Uterus (tissue), 4 donors: ENCODE data around the gene SLC9A8. TPM values are rescaled to one million over a fixed set of nuclear protein-coding genes. Genes with fewer than 3 reads are reported as not detected.

Experiments
- DNase-seq, 2 donors: peaks; one replicate each; pipeline ENCODE4 v3.0.0-alpha.2; 2019 to 2020
- H3K27ac ChIP-seq, 2 donors: fragments of 200-600 bp; sonication (generic); 1 replicate in 1 of 2; 2 replicates in 1 of 2; pipeline ENCODE4 v1.5.1; 2016 to 2018
- H3K27me3 ChIP-seq, 2 donors: fragments of 200-600 bp; sonication (generic); one replicate each; pipeline ENCODE4 v1.5.1; 2018 to 2019; ENCODE audit warnings: control low read depth in 1 of 2
- H3K36me3 ChIP-seq, 2 donors: fragments of 200-600 bp; sonication (generic); one replicate each; pipeline ENCODE4 v1.5.1; 2019; ENCODE audit warnings: control low read depth in 1 of 2
- H3K4me1 ChIP-seq, 2 donors: fragments of 200-600 bp; sonication (generic); one replicate each; pipeline ENCODE4 v1.5.1; 2018 to 2019; ENCODE audit warnings: control low read depth in 1 of 2
- H3K4me3 ChIP-seq, 2 donors: fragments of 200-600 bp; sonication (generic); 1 replicate in 1 of 2; 2 replicates in 1 of 2; pipeline ENCODE4 v1.5.1; 2018 to 2019; ENCODE audit warnings: mild to moderate bottlenecking in 1 of 2
- H3K9me3 ChIP-seq, 2 donors: fragments of 200-600 bp; sonication (generic); one replicate each; pipeline ENCODE4 v1.5.1; 2019; ENCODE audit warnings: control low read depth in 1 of 2
- CTCF ChIP-seq, 4 experiments: fragments of 200-600 bp in 2 of 4; fragments of 450-650 bp in 2 of 4; sonication (generic) in 2 of 4; IDR thresholded peaks; one replicate each; pipeline ENCODE4 v1.5.1; 2016 to 2019; ENCODE audit warnings: antibody characterized with exemption in 4 of 4, mild to moderate bottlenecking in 2 of 4, moderate library complexity in 1 of 4
- POLR2A ChIP-seq, 2 donors: fragments of 450-650 bp; IDR thresholded peaks; one replicate each; pipeline ENCODE4 v1.6.1; 2016; ENCODE audit warnings: antibody characterized with exemption in 2 of 2, mild to moderate bottlenecking in 1 of 2, moderate library complexity in 1 of 2
- intact Hi-C: fragments of 100-400 bp; cut with DNase I; formaldehyde crosslinking; loops from one replicate; pipeline ENCODE4 v1.15.1; 2023; ENCODE audit warnings: low total_unique reads
- total RNA-seq, 4 donors: library from RNA; depleted of rRNA in 3 of 4; stranded (reverse); fragments of >200 nt in 3 of 4; gene quantifications; one replicate each; pipeline versions ENCODE4 v1.1.0 to v1.2.4, GENCODE V29; 2014 to 2023
- donor health status: DM: yes; HTN: yes; CAD: no.

SLC9A8 gene
- total RNA-seq, 4 donors from 2014 or later: 1.3 to 12.8 (median 4.3) TPM

- Histone ChIP-seq H3K4me1 (peaks cover 0 to 6% of the 10 kb centered on the region in 2 donors), H3K27me3 (no peaks in the 10 kb centered on the region), H3K27ac (no peak overlapping the region), H3K4me3 (no peak overlapping the region), H3K9me3 (no peaks in the 10 kb centered on the region), H3K36me3 (no peaks in the 10 kb centered on the region)
- TF ChIP-seq POLR2A (IDR thresholded peaks at IDR 0.05) (no peak), CTCF (IDR thresholded peaks at IDR 0.05) (no peak)
- no peak for DNase-seq
- intact Hi-C loops: no loop called here
These were observed 6.2 kb downstream of the SLC9A8 start for GRCh38 chr20:49818816-49819215.

GRCh38 chr20:49819702-49820101, 7.1 kb downstream of the SLC9A8 start:
- no peaks in the 10 kb centered on the region for H3K36me3 ChIP-seq
- H3K4me1 ChIP-seq: peaks cover 0 to 6% of the 10 kb centered on the region in 2 donors
- no peak overlapping the region for H3K4me3 ChIP-seq
- DNase-seq: no peak
- no peaks in the 10 kb centered on the region for H3K9me3 ChIP-seq
- intact Hi-C loops: no loop called here
- no peaks in the 10 kb centered on the region for H3K27me3 ChIP-seq
- TF ChIP-seq CTCF (IDR thresholded peaks at IDR 0.05): no peak
- TF ChIP-seq POLR2A (IDR thresholded peaks at IDR 0.05): no peak
- no peak overlapping the region for H3K27ac ChIP-seq

- no peak for TF ChIP-seq POLR2A (IDR thresholded peaks at IDR 0.05)
- no peak for TF ChIP-seq CTCF (IDR thresholded peaks at IDR 0.05)
- H3K27ac ChIP-seq: no peak overlapping the region
- peaks cover 0 to 6% of the 10 kb centered on the region in 2 donors for H3K4me1 ChIP-seq
- H3K9me3 ChIP-seq: no peaks in the 10 kb centered on the region
- no peaks in the 10 kb centered on the region for H3K36me3 ChIP-seq
- no peak for DNase-seq
- H3K4me3 ChIP-seq: no peak overlapping the region
- intact Hi-C loops: no loop called here
- H3K27me3 ChIP-seq: no peaks in the 10 kb centered on the region
These were observed 8.8 kb downstream of the SLC9A8 start for GRCh38 chr20:49821381-49821780.

- H3K36me3 ChIP-seq: no peaks in the 10 kb centered on the region
- H3K27me3 ChIP-seq: no peaks in the 10 kb centered on the region
- no peaks in the 10 kb centered on the region for H3K9me3 ChIP-seq
- no peak overlapping the region for H3K27ac ChIP-seq
- no peak for DNase-seq
- TF ChIP-seq POLR2A (IDR thresholded peaks at IDR 0.05) (no peak), CTCF (IDR thresholded peaks at IDR 0.05) (peak in 1 of 4 experiments; percentile 10)
- intact Hi-C loops: no loop called here
- no peak overlapping the region for H3K4me3 ChIP-seq
- peaks cover 0 to 6% of the 10 kb centered on the region in 2 donors for H3K4me1 ChIP-seq
These were observed 9.3 kb downstream of the SLC9A8 start for GRCh38 chr20:49821870-49822331.

GRCh38 chr20:49823152-49823847, 10.7 kb downstream of the SLC9A8 start:
- Histone ChIP-seq H3K4me3 (no peak overlapping the region), H3K27me3 (no peaks in the 10 kb centered on the region), H3K4me1 (peaks cover 0 to 6% of the 10 kb centered on the region in 2 donors), H3K27ac (no peak overlapping the region), H3K36me3 (no peaks in the 10 kb centered on the region), H3K9me3 (no peaks in the 10 kb centered on the region)
- intact Hi-C loops: no loop called here
- DNase-seq: no peak
- TF ChIP-seq CTCF (IDR thresholded peaks at IDR 0.05): no peak
- TF ChIP-seq POLR2A (IDR thresholded peaks at IDR 0.05): no peak
